HepG2 (cell line): ENCODE measurements around the gene CAMTA2. TPM values are rescaled to one million over a fixed set of nuclear protein-coding genes. Genes with fewer than 3 reads are reported as not detected.

Experiments
- BATF2 ChIP-seq: sonication (generic); formaldehyde crosslinking; IDR thresholded peaks from 2 replicates; pipeline ENCODE4 v1.8.0; 2022; ENCODE audit warnings: mild to moderate bottlenecking, missing genetic modification reagents, moderate library complexity
- CBX1 ChIP-seq: IDR thresholded peaks from one replicate; pipeline ENCODE4 v1.6.1; 2016; ENCODE audit warnings: antibody characterized with exemption, low read depth
- DNMT1 ChIP-seq: sonication (generic); formaldehyde crosslinking; IDR thresholded peaks from 2 replicates; pipeline ENCODE4 v1.5.1; 2020; ENCODE audit warnings: mild to moderate bottlenecking, missing genetic modification reagents
- FOSL2 ChIP-seq: sonication (generic); formaldehyde crosslinking; IDR thresholded peaks from 2 replicates; pipeline ENCODE4 v1.4.0; 2020; ENCODE audit warnings: missing genetic modification reagents
- HCFC1 ChIP-seq: fragments of 150-350 bp; IDR thresholded peaks from 2 replicates; pipeline ENCODE4 v1.6.1; 2014; ENCODE audit warnings: low read depth, low read length
- LRRFIP1 ChIP-seq: sonication (generic); formaldehyde crosslinking; conservative IDR thresholded peaks from 2 replicates; pipeline ENCODE4 v1.4.0; 2020; ENCODE audit warnings: missing genetic modification reagents
- MAFF ChIP-seq: IDR thresholded peaks from 2 replicates; pipeline ENCODE4 v1.6.1; 2011; ENCODE audit warnings: low read depth, low read length, improper control_type of control experiment
- MTA3 ChIP-seq: sonication (generic); formaldehyde crosslinking; IDR thresholded peaks from 2 replicates; pipeline ENCODE4 v1.4.0; 2020; ENCODE audit warnings: missing genetic modification reagents
- NFE2 ChIP-seq: sonication (generic); formaldehyde crosslinking; IDR thresholded peaks from 2 replicates; pipeline ENCODE4 v1.4.0; 2020; ENCODE audit warnings: missing genetic modification reagents
- NONO ChIP-seq, 2 experiments: fragments of 450-650 bp in 1 of 2; sonication (generic) in 1 of 2; formaldehyde crosslinking in 1 of 2; IDR thresholded peaks in 1 of 2; conservative IDR thresholded peaks in 1 of 2; 2 replicates each; pipeline versions ENCODE4 v1.6.1 to v1.8.0; 2017 to 2022; ENCODE audit warnings: mild to moderate bottlenecking in 1 of 2, missing genetic modification reagents in 1 of 2, moderate library complexity in 1 of 2
- PRPF4 ChIP-seq: fragments of 200-400 bp; formaldehyde crosslinking; IDR thresholded peaks from 2 replicates; pipeline ENCODE4 v1.6.1; 2016; ENCODE audit warnings: low read length, low read depth; ENCODE audit not compliant: poor library complexity, severe bottlenecking
- RARG ChIP-seq: sonication (generic); formaldehyde crosslinking; IDR thresholded peaks from 2 replicates; pipeline ENCODE4 v1.4.0; 2020; ENCODE audit warnings: low read depth, mild to moderate bottlenecking, missing genetic modification reagents
- RELA ChIP-seq: sonication (generic); formaldehyde crosslinking; IDR thresholded peaks from 2 replicates; pipeline ENCODE4 v1.4.0; 2020; ENCODE audit warnings: missing genetic modification reagents
- SNAI1 ChIP-seq: sonication (generic); formaldehyde crosslinking; IDR thresholded peaks from 2 replicates; pipeline ENCODE4 v1.5.0; 2020; ENCODE audit warnings: mild to moderate bottlenecking, missing genetic modification reagents, borderline replicate concordance
- TRAFD1 ChIP-seq: sonication (generic); formaldehyde crosslinking; IDR thresholded peaks from 2 replicates; pipeline ENCODE4 v1.5.1; 2020; ENCODE audit warnings: missing genetic modification reagents, mild to moderate bottlenecking, borderline replicate concordance
- ZBTB3 ChIP-seq: sonication (generic); formaldehyde crosslinking; IDR thresholded peaks from 2 replicates; pipeline ENCODE4 v1.4.0; 2020; ENCODE audit warnings: low read depth, mild to moderate bottlenecking, moderate library complexity, missing genetic modification reagents, borderline replicate concordance
- ZFP36 ChIP-seq: fragments of 150-350 bp; IDR thresholded peaks from 2 replicates; pipeline ENCODE4 v1.6.1; 2018; ENCODE audit warnings: borderline replicate concordance, low read length, low read depth; ENCODE audit not compliant: partially characterized antibody
- ZFP41 ChIP-seq: sonication (generic); formaldehyde crosslinking; IDR thresholded peaks from 2 replicates; pipeline ENCODE4 v1.4.0; 2020; ENCODE audit warnings: mild to moderate bottlenecking, missing genetic modification reagents, borderline replicate concordance
- ZKSCAN5 ChIP-seq: sonication (generic); formaldehyde crosslinking; IDR thresholded peaks from 2 replicates; pipeline ENCODE4 v1.5.1; 2020; ENCODE audit warnings: mild to moderate bottlenecking, missing genetic modification reagents
- ZNF264 ChIP-seq: sonication (generic); formaldehyde crosslinking; IDR thresholded peaks from 2 replicates; pipeline ENCODE4 v1.4.0; 2020; ENCODE audit warnings: missing genetic modification reagents
- ZNF451 ChIP-seq: sonication (generic); formaldehyde crosslinking; IDR thresholded peaks from 2 replicates; pipeline ENCODE4 v1.5.0; 2020; ENCODE audit warnings: mild to moderate bottlenecking, missing genetic modification reagents
- ZNF562 ChIP-seq: sonication (generic); formaldehyde crosslinking; IDR thresholded peaks from 2 replicates; pipeline ENCODE4 v1.8.0; 2022; ENCODE audit warnings: missing genetic modification reagents, borderline replicate concordance
- ZNF605 ChIP-seq: sonication (generic); formaldehyde crosslinking; IDR thresholded peaks from 2 replicates; pipeline ENCODE4 v1.8.0; 2022; ENCODE audit warnings: mild to moderate bottlenecking, missing genetic modification reagents
- ZNF740 ChIP-seq: sonication (generic); formaldehyde crosslinking; IDR thresholded peaks from 2 replicates; pipeline ENCODE4 v1.4.0; 2020; ENCODE audit warnings: missing genetic modification reagents
- ZNF747 ChIP-seq: sonication (generic); formaldehyde crosslinking; IDR thresholded peaks from 2 replicates; pipeline ENCODE4 v1.8.1; 2023; ENCODE audit warnings: missing genetic modification reagents, mild to moderate bottlenecking, borderline replicate concordance
- ZNF773 ChIP-seq: sonication (generic); formaldehyde crosslinking; IDR thresholded peaks from 2 replicates; pipeline ENCODE4 v1.4.0; 2020; ENCODE audit warnings: missing genetic modification reagents, borderline replicate concordance
- polyA plus RNA-seq, 8 experiments: library from polyadenylated mRNA; depleted of rRNA in 3 of 8; stranded (reverse) in 7 of 8; unstranded in 1 of 8; fragments of >200 nt; fragmentation: Illumina TruSeq in 4 of 8; extraction: Trizol in 4 of 8; gene quantifications; 2 replicates each; pipeline versions ENCODE4 v1.2.1 to v1.2.3, GENCODE V29; 2011 to 2016; ENCODE audit warnings: low read depth in 4 of 8, missing spikeins in 1 of 8, mixed read lengths in 1 of 8; ENCODE audit not compliant: insufficient read depth in 1 of 8
- total RNA-seq, 5 experiments: library from RNA; depleted of rRNA; stranded (reverse); fragments of >200 nt; fragmentation: Illumina TruSeq; extraction: Trizol; gene quantifications; 2 replicates each; pipeline ENCODE4 v1.2.3, GENCODE V29; 2016; ENCODE audit warnings: low read depth in 1 of 5

Gene CAMTA2
- total and polyA plus RNA-seq, 2 of the 13 experiments (the other 11 are each of a cell fraction or from before 2014, with no cell fraction given): 4.1 to 7.1 TPM

- TF ChIP-seq ZNF747 (CRISPR knock-in tag) (0 out of 2 replicates have a peak, but pooled peaks have one; percentile 36), TRAFD1 (CRISPR knock-in tag) (no peak), ZFP41 (CRISPR knock-in tag) (no peak), MTA3 (CRISPR knock-in tag) (no peak), FOSL2 (CRISPR knock-in tag) (no peak), ZFP36 (no peak), NONO (IDR thresholded peaks at IDR 0.05) (no peak), NONO (CRISPR knock-in tag; conservative IDR thresholded peaks at IDR 0.05) (no peak), PRPF4 (no peak), NFE2 (CRISPR knock-in tag) (no peak), MAFF (no peak), SNAI1 (CRISPR knock-in tag) (no peak), ZNF740 (no peak), ZNF264 (0 out of 2 replicates have a peak, but pooled peaks have one; percentile 31), HCFC1 (no peak), DNMT1 (no peak), RARG (CRISPR knock-in tag) (no peak), RELA (CRISPR knock-in tag) (no peak), ZNF605 (CRISPR knock-in tag) (no peak), BATF2 (no peak), CBX1 (no peak), ZKSCAN5 (no peak), ZNF562 (CRISPR knock-in tag) (no peak), ZNF773 (CRISPR knock-in tag) (no peak), LRRFIP1 (CRISPR knock-in tag) (no peak), ZBTB3 (CRISPR knock-in tag) (no peak), ZNF451 (peak; percentile 35)
Measured at GRCh38 chr17:4969551-4970173, 17.8 kb downstream of the CAMTA2 start (continued).
